CD4-positive, alpha-beta T cell treated with Interleukin-10 for 1 hour (primary cell): ENCODE data around the gene RPS26.

ENCODE experiments used
- DNase-seq: peaks from one replicate; pipeline ENCODE4 v3.0.0-alpha.2; 2020

Gene RPS26

DNA sequence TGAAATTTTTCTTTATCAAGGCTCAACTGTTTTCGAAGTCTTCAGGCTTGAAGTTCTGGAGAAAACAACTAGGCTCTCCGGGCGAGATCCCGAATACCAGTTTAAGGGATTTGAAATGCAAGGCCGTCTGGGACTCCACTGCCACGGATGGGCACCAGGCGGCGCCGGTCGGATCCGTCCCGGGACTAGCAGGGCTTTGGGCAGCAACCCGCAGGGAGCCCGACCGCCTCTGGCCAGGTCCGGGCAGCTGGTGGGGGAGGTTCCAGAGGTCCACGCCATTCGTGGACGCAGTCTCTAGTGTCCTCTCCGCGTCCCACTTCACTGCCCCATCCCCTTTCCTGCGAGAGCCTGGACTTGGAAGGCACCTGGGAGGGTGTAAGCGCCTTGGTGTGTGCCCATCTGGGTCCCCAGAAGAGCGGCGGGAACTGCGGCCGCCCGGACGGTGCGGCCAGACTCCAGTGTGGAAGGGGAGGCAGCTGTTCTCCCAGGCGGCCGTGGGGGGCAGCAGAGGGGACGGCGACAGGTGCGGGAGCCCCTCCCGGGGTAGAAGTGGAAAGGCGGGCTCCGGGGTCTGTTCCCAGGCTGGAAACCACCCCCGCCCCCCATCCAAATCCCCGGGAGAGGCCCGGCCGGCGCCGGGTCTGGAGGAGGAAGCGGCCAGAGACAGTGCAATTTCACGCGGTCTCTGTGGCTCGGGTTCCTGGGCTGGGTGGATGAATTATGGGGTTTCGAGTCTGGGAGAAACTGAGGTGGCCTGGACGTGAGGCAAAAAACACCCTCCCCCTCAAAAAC lies 37.4 kb downstream of the RPS26 start:
- DNase-seq = peak; percentile 51

DNA sequence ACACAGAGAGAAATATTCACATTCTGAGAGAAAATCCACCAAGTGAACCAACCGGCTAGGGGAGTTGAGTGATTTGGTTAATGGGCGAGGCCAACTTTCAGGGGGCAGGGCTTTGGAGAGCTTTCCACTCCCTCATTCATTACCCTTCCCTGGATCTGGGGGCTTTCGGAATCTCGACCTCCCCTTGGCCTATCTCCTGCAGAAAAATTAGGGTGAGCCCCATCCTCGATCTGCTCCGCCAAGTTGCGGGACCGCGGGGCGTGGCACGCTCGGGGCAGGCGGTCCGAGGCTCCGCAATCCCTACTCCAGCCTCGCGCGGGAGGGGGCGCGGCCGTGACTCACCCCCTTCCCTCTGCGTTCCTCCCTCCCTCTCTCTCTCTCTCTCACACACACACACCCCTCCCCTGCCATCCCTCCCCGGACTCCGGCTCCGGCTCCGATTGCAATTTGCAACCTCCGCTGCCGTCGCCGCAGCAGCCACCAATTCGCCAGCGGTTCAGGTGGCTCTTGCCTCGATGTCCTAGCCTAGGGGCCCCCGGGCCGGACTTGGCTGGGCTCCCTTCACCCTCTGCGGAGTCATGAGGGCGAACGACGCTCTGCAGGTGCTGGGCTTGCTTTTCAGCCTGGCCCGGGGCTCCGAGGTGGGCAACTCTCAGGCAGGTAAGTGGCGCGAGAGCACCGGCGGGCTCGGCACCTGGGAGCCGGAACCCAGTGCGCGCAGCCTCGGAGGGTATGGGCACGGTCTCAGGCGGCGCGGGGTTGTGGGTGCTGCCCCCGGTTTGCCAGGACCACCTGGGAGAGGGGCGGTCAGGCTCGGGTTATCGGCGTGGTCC lies 38.2 kb downstream of the RPS26 start, which contains the start of gene ERBB3:
Gene ERBB3, plus strand, starts transcription at position 443 of the 833 bp plus-strand sequence. Its CDS starts 136 bp downstream, at position 579.
- DNase-seq = peak; percentile 69

DNA sequence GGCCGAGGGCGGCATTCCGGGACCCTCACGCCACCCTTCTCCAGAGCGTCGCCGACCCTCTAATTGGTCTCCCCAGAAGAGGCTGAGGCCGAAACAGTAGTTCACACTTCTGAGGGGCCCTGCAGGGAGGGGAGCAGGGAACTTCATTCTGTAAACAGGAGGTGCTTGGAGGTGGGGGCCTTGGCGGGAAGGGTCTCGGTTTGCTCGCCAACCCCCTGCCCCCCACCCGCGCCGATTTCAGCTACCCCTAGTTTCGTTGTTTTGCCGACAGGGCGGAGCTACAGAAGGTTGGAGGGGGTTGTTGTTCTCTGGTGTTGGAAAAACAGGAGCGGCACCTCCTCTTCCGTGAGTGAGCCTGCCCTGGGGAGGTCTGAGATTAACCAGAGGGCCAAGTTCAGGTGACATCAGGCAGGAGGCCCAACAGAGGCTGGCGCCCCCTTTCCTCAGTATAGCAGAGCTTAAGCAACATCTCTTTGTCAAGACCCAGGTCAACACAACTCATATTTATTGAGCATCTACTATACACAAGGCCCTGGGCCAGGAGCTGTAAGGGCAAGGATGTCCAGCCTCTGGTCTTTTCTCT lies 38.9 kb downstream of the RPS26 start:
- no peak for DNase-seq

DNA sequence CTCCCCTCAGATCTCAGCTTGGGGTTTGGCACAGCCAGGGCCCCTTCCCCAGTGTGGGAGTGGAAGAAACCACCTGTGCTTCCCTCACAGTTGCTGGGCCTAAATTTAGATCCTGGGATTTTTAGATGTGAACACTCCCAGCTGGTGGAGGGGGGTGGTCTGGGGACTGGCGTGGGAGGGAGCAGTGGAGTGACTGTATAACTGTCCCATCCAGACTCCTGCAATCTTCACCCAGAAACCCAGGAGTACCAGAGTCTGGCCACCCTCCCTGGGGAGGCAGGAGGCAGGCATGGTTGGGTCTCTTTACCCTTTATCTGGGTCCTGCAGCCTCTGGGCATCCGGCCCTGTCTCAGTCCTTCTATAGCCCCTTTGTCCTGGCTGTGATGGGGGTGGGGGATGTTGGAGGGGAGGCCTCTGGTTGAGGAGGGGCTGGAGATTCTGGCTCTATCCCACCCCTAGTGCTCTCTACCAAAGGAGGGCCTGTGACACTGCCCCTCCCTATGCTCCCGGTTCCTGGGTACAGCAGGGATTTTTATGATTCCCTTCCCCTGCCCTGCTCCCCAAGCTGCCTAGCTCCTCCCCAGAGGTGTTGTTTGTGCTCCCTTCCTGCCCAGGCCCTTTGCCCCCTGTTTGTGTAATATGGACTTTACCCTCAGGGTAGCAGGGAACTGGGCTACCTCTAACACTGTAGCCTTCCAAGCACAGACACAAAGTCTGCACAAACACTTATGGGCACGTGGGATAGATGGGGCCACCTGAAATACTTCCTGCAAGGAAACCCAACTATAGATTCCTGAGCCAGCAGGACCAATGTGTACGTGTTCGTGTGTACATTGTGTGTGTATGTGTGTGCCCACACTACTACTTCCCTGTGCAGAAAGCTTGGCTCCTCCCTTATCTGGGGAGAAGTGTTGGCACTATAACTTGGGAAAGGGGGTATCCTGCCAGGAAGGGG lies 40.0 kb downstream of the RPS26 start:
- no peak for DNase-seq

DNA sequence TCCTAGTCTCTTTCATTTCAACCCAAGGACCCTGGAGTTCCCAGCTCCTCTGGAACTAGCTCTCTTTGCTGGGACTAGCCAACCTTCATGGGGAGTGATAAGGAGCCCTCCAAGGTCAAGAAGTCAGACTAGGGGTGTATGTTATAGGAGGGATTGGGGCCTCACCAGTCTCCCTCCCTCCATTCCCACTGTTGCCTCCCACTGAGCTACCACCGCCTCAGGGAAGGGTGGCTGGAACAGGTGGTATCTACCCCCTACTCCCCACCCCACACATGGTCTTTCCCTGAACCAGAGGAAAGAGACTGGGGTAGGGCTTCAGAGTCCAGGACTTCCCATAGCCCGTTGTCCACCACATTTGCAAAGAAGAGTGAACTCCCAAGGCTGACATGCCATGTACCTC lies 40.7 kb downstream of the RPS26 start:
- DNase-seq = no peak

DNA sequence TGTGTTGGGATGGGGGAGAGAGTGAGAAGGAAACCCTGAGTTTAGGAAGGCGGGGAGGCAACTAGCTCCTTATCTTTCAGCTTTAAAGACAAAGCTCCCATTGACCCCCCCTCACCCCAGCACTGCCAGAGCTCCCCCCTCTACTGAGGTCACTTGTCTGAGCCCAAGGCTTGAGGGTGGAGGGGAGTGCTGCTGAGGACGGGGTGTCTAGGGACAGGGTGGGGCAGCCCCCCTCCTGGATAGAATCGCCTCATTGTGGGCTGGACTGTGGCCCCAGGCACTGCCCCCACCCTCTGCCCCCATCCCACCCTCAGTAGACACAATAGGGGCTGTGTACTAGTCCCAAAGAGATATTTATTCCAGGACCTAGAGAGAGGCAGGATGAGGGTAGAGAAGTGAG lies 41.2 kb downstream of the RPS26 start:
- DNase-seq = no peak

DNA sequence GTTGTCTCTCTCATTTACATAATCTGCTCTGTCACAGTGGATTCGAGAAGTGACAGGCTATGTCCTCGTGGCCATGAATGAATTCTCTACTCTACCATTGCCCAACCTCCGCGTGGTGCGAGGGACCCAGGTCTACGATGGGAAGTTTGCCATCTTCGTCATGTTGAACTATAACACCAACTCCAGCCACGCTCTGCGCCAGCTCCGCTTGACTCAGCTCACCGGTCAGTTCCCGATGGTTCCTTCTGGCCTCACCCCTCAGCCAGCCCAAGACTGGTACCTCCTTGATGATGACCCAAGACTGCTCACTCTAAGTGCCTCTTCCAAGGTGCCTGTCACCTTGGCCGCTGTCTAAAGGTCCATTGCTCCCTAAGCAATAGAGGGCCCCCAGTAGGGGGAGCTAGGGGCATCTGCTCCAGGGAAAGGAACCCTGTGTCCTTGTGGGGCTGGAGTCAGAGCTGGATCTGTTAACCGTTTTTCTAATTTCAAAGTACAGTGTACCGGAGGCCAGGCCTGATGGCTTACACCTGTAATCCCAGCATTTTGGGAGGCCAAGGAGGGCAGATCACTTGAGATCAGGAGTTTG lies 43.3 kb downstream of the RPS26 start:
- DNase-seq = peak; percentile 24

DNA sequence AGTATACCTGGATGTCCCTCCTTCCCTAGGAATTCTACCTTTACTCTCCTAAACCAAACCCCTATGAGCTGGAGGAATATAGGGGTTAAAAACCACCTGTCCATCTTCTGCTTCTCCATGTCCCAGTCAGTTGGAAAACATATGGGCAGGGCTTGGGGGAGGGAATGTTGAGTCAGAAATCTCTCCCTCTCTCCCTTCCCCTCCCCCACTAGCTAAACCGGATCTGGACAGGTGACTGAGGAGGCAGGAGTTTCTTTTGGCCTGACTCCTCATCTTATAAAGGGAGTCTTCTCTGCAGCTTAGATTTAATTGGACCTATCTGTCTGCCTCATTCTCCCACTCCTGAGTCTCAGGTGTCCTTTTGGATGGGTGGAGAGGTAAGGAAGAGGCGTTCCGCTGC lies 44.4 kb downstream of the RPS26 start:
- DNase-seq = no peak

DNA sequence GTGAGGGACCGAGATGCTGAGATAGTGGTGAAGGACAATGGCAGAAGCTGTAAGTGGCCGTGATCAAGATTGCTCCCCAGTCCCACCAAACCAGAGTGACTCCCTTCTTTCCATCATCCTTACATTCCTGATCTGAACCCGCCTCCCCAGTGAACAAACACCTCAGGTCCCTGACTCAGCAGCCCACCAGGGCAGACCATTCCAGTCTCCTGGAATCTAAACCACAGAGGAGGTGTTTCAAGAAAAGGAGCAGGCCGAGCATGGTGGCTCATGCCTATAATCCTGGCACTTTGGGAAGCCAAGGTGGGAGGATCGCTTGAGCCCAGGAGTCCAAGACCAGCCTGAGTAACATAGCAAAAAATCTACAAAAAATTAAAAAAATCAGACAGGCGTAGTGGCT lies 44.9 kb downstream of the RPS26 start:
- DNase-seq = no peak

DNA sequence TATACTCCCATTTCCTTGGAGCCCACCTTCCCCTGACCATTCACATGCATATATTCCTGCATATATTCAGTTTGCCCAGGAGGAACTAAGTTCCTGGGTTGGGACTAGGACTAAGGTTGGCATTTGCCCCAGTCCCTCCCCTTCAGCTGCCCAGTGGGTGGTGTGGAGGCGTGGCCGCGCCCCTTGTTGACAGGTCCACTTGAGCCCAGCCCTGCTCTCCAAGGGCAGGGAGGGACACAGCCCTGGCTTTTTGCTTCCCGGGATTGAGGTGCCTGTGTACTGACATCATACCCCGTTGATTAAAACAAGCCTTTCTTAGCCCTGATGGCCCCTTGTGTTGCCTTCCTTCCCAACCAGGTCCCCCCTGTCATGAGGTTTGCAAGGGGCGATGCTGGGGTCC lies 45.5 kb downstream of the RPS26 start:
- no peak for DNase-seq
